ENCODE data around the gene WWOX. TPM values are rescaled to one million over a fixed set of nuclear protein-coding genes. Genes with fewer than 3 reads are reported as not detected.

The WWOX gene
- total RNA-seq, 1 donor from 2014 or later: 43.2 TPM

- no peaks in the 10 kb centered on the region for H3K9me3 Mint-ChIP-seq (ENCODE audit: low read depth)
- TF ChIP-seq, protein P1, sequence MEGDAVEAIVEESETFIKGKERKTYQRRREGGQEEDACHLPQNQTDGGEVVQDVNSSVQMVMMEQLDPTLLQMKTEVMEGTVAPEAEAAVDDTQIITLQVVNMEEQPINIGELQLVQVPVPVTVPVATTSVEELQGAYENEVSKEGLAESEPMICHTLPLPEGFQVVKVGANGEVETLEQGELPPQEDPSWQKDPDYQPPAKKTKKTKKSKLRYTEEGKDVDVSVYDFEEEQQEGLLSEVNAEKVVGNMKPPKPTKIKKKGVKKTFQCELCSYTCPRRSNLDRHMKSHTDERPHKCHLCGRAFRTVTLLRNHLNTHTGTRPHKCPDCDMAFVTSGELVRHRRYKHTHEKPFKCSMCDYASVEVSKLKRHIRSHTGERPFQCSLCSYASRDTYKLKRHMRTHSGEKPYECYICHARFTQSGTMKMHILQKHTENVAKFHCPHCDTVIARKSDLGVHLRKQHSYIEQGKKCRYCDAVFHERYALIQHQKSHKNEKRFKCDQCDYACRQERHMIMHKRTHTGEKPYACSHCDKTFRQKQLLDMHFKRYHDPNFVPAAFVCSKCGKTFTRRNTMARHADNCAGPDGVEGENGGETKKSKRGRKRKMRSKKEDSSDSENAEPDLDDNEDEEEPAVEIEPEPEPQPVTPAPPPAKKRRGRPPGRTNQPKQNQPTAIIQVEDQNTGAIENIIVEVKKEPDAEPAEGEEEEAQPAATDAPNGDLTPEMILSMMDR (IDR thresholded peaks at IDR 0.05; ENCODE audit: unreplicated experiment): no peak
- H3K27ac Mint-ChIP-seq: no peak overlapping the region
- H3K4me3 Mint-ChIP-seq (ENCODE audit: low read depth): no peak overlapping the region
- H3K27me3 Mint-ChIP-seq: no peaks in the 10 kb centered on the region
- DNase-seq (ENCODE audit: low spot score, unreplicated experiment): no peak
- H3K36me3 Mint-ChIP-seq (ENCODE audit: insufficient read depth): no peaks in the 10 kb centered on the region
- H3K4me1 Mint-ChIP-seq (ENCODE audit: low read depth): peaks cover 22% of the 10 kb centered on the region
These were observed 377.2 kb downstream of the WWOX start for GRCh38 chr16:78476615-78477014.

DNA sequence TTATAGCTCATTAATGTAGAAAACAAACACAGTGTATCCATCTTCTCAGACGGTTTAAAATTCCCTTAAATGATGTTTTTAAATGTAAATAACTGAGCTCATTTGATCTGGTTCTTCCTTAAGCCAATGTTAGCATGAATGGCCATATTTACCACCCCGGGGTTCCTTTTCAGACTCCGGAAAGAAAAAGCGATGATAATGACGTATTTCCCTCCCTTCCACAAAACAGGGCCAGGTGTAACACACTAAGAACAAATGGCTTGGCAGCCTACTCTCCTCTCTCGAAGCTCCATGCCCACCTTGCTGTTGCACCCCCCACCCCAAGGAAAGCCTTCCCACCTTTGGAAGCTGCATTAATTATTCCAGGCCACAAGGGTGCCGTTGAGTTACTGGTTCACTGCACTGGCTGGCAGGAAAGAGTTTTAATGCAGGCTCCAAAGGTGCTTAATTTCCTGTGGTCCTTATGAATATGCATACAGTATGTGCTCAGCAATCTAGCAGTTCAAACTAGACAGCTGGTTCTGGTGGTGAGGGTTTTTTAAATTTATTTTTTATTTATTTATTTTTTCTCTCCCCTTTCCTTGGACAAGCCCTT is 378.9 kb downstream of the WWOX start:
- no peak for DNase-seq (ENCODE audit: low spot score, unreplicated experiment)
- Mint-ChIP-seq H3K36me3 (ENCODE audit: insufficient read depth) (no peaks in the 10 kb centered on the region), H3K27ac (no peak overlapping the region), H3K4me3 (ENCODE audit: low read depth) (no peak overlapping the region), H3K4me1 (ENCODE audit: low read depth) (peaks cover 27% of the 10 kb centered on the region), H3K9me3 (ENCODE audit: low read depth) (no peaks in the 10 kb centered on the region), H3K27me3 (no peaks in the 10 kb centered on the region)
- TF ChIP-seq, protein P1 (IDR thresholded peaks at IDR 0.05; ENCODE audit: unreplicated experiment): peak; percentile 26

DNA sequence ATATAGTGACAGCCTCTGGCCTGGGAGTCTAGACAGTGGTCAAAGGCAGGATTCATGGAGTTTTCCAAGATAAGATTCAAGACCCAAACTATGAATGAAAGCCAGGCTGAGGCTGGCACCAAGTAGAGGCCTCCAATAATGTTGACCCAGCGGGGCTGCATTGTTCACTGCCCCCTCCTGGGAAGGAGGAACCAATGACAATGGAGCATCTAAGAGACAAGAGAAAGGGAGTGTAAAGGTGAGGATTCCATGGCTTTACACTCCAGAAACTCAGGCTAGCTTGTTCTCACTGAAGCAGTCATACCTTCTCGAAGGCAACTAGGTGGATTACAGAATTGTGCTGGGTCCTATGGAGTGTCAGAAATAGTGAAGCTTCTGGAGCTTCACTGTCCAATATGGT is 380.3 kb downstream of the WWOX start:
- no peak for DNase-seq (ENCODE audit: low spot score, unreplicated experiment)

GRCh38 chr16:78480588-78480987 is 381.1 kb downstream of the WWOX start:
- Mint-ChIP-seq H3K4me3 (ENCODE audit: low read depth) (no peak overlapping the region), H3K36me3 (ENCODE audit: insufficient read depth) (no peaks in the 10 kb centered on the region), H3K27me3 (no peaks in the 10 kb centered on the region), H3K9me3 (ENCODE audit: low read depth) (no peaks in the 10 kb centered on the region), H3K27ac (no peak overlapping the region), H3K4me1 (ENCODE audit: low read depth) (peaks cover 39% of the 10 kb centered on the region)
- DNase-seq (ENCODE audit: low spot score, unreplicated experiment): no peak
- TF ChIP-seq, protein P1 (IDR thresholded peaks at IDR 0.05; ENCODE audit: unreplicated experiment): no peak

More for the DNA sequence above, 380.3 kb downstream of the WWOX start:
- TF ChIP-seq, protein P1 (IDR thresholded peaks at IDR 0.05; ENCODE audit: unreplicated experiment): no peak
- H3K9me3 Mint-ChIP-seq (ENCODE audit: low read depth): no peaks in the 10 kb centered on the region
- no peaks in the 10 kb centered on the region for H3K27me3 Mint-ChIP-seq
- H3K4me1 Mint-ChIP-seq (ENCODE audit: low read depth): peaks cover 38% of the 10 kb centered on the region
- H3K4me3 Mint-ChIP-seq (ENCODE audit: low read depth): no peak overlapping the region
- H3K36me3 Mint-ChIP-seq (ENCODE audit: insufficient read depth): no peaks in the 10 kb centered on the region
- H3K27ac Mint-ChIP-seq: no peak overlapping the region

GRCh38 chr16:78483124-78483992 is 383.9 kb downstream of the WWOX start:
- TF ChIP-seq, protein P1 (IDR thresholded peaks at IDR 0.05; ENCODE audit: unreplicated experiment): no peak
- no peaks in the 10 kb centered on the region for H3K27me3 Mint-ChIP-seq
- no peaks in the 10 kb centered on the region for H3K9me3 Mint-ChIP-seq (ENCODE audit: low read depth)
- DNase-seq (ENCODE audit: low spot score, unreplicated experiment): peak; percentile 14
- H3K4me3 Mint-ChIP-seq (ENCODE audit: low read depth): no peak overlapping the region
- H3K36me3 Mint-ChIP-seq (ENCODE audit: insufficient read depth): peaks cover 1% of the 10 kb centered on the region
- peak overlapping the region; percentile 77 for H3K27ac Mint-ChIP-seq
- H3K4me1 Mint-ChIP-seq (ENCODE audit: low read depth): peaks cover 43% of the 10 kb centered on the region
